ENCODE measurements around the gene RMRP. TPM values are rescaled to one million over a fixed set of nuclear protein-coding genes. Genes with fewer than 3 reads are reported as not detected.
A peak's percentile ranks its signal among the peaks of the same experiment; 100 is the strongest.

RMRP gene
- total RNA-seq, 1 donor from 2014 or later: 8,462 TPM

DNA sequence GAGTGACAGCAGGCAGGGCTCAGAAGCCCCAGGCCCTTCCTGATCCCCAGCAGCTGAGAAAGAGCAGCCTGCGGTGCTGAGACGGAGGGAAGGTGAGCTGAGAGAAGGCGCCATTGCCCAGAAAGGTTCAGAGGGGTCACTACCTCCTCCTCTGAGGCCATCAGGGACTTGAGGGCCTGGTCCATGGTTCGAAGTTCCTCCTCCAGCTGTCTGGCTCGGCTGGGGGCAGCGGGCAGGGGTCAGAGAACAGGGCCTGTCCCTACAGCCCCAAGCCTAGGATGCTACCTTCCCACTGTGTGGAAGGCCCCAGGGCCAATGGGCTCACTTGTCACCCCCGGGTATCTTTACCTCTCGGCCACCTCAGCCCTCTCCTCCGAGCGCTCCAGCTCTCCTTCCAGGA is 27.1 kb upstream of the RMRP start:
- no peak for DNase-seq (ENCODE audit: extremely low spot score in 2 of 2)
- TF ChIP-seq, protein P1, sequence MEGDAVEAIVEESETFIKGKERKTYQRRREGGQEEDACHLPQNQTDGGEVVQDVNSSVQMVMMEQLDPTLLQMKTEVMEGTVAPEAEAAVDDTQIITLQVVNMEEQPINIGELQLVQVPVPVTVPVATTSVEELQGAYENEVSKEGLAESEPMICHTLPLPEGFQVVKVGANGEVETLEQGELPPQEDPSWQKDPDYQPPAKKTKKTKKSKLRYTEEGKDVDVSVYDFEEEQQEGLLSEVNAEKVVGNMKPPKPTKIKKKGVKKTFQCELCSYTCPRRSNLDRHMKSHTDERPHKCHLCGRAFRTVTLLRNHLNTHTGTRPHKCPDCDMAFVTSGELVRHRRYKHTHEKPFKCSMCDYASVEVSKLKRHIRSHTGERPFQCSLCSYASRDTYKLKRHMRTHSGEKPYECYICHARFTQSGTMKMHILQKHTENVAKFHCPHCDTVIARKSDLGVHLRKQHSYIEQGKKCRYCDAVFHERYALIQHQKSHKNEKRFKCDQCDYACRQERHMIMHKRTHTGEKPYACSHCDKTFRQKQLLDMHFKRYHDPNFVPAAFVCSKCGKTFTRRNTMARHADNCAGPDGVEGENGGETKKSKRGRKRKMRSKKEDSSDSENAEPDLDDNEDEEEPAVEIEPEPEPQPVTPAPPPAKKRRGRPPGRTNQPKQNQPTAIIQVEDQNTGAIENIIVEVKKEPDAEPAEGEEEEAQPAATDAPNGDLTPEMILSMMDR (IDR thresholded peaks at IDR 0.05): no peak
- TF ChIP-seq POLR2AphosphoS5 (IDR thresholded peaks at IDR 0.05; ENCODE audit: insufficient read depth in 1 of 2, low read depth in 1 of 2): no peak
- no peak for TF ChIP-seq POLR2A (IDR thresholded peaks at IDR 0.05)
- intact Hi-C loops (cut with DNase I): no loop called here
- Histone ChIP-seq H3K36me3 (peaks cover 0 to 11% of the 10 kb centered on the region in 2 donors), H3K9me3 (no peaks in the 10 kb centered on the region), H3K4me3 (peak overlapping the region in 1 of 2 donors; percentile 28), H3K27me3 (no peaks in the 10 kb centered on the region), H3K27ac (no peak overlapping the region), H3K4me1 (peaks cover 27% of the 10 kb centered on the region)

DNA sequence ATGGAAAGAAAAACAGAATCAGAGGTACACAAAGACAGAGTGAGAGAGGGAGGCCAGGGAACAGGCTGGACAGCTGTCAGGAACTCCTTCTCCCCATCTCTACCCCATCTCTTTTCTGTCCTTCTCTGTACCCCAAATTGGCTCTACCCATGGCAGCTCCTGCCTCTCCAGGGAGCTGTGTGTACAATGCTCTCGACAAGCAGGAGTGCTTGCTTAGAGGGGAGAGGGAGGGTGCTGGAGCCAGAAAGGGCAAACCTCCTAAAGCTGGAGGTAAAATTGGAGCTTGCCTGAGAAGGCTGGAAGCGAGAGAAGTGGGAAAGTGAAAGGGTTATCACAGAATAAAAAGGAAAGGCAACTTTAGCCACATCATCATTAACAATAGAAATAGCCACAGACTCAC is 25.5 kb upstream of the RMRP start:
- Histone ChIP-seq H3K27ac (no peak overlapping the region), H3K4me3 (no peak overlapping the region), H3K36me3 (peaks cover 0 to 11% of the 10 kb centered on the region in 2 donors), H3K9me3 (no peaks in the 10 kb centered on the region), H3K4me1 (peaks cover 19% of the 10 kb centered on the region), H3K27me3 (no peaks in the 10 kb centered on the region)
- TF ChIP-seq POLR2A (IDR thresholded peaks at IDR 0.05): no peak
- TF ChIP-seq POLR2AphosphoS5 (IDR thresholded peaks at IDR 0.05; ENCODE audit: insufficient read depth in 1 of 2, low read depth in 1 of 2): no peak
- TF ChIP-seq, protein P1 (IDR thresholded peaks at IDR 0.05): no peak
- no peak for DNase-seq (ENCODE audit: extremely low spot score in 2 of 2)
- intact Hi-C loops (cut with DNase I): no loop called here

DNA sequence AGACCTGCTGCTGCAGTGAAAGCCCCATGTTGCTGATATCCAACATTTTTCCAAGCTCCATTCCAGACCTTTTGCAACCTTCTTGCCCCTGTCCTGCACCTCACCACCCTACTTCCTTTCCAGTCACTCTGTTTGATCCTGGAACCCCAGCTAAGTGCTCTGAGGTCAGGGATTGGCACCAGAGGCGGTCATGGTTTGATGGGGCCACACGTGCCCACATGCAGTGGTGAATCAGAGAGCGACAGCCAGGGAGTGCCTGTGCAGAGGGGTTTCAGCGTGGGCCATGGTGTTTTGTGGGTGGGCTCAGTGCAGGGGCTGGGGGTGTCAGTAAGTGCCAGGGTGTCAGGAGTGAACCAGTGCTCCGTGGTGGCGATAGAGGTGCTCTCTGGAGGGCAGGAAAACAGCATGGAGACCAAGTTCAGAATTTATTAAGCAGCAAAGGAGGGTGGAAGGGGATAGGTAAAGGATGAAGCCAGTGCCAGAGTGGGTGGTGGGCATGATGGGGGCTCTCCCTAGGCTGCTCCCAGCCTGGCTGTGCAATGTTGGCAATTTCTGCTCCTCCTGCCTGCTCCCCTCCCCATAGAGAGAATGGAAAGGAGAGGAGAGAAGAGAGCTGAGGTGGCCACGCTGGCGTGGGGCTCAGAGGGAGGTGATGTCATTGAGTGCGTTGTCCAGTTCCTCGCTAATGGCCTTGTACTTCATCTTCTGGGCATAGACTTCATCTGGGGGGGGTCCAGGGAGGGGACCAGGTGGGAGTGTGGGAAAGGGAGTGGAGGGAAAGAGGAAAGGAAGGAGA is 24.9 kb upstream of the RMRP start:
- intact Hi-C loops (cut with DNase I): no loop called here
- peaks cover 0 to 11% of the 10 kb centered on the region in 2 donors for H3K36me3 ChIP-seq
- H3K27me3 ChIP-seq: no peaks in the 10 kb centered on the region
- H3K4me1 ChIP-seq: peaks cover 13% of the 10 kb centered on the region
- DNase-seq (ENCODE audit: extremely low spot score in 2 of 2): no peak
- H3K27ac ChIP-seq: no peak overlapping the region
- H3K4me3 ChIP-seq: no peak overlapping the region
- peak in 1 of 2 donors; percentile 28 for TF ChIP-seq POLR2AphosphoS5 (IDR thresholded peaks at IDR 0.05; ENCODE audit: insufficient read depth in 1 of 2, low read depth in 1 of 2)
- TF ChIP-seq, protein P1 (IDR thresholded peaks at IDR 0.05): no peak
- TF ChIP-seq POLR2A (IDR thresholded peaks at IDR 0.05): no peak
- H3K9me3 ChIP-seq: no peaks in the 10 kb centered on the region

DNA sequence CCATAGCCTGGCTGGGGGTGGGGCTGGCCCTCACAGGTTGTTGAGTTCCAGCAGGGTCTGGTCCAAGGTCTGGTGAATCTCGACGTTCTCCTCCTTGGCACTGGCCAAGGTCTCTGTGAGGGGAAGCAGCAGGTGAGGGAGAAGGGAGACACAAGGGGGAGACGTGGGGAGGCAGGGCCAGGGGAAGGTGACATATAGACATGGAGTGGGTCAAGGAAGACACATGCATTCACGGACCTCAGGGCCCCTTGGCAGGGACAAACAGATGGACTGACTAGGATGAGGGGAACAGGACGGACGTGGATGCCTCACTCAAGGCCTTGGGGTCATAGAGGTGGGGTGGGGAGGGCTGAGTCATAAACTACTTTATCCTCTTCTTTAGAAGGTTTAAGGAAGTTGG is 24.2 kb upstream of the RMRP start:
- intact Hi-C loops (cut with DNase I): no loop called here
- H3K9me3 ChIP-seq: no peaks in the 10 kb centered on the region
- TF ChIP-seq POLR2A (IDR thresholded peaks at IDR 0.05): no peak
- no peaks in the 10 kb centered on the region for H3K27me3 ChIP-seq
- peaks cover 7% of the 10 kb centered on the region for H3K4me1 ChIP-seq
- no peak overlapping the region for H3K27ac ChIP-seq
- H3K4me3 ChIP-seq: no peak overlapping the region
- H3K36me3 ChIP-seq: peaks cover 0 to 11% of the 10 kb centered on the region in 2 donors
- no peak for DNase-seq (ENCODE audit: extremely low spot score in 2 of 2)

DNA sequence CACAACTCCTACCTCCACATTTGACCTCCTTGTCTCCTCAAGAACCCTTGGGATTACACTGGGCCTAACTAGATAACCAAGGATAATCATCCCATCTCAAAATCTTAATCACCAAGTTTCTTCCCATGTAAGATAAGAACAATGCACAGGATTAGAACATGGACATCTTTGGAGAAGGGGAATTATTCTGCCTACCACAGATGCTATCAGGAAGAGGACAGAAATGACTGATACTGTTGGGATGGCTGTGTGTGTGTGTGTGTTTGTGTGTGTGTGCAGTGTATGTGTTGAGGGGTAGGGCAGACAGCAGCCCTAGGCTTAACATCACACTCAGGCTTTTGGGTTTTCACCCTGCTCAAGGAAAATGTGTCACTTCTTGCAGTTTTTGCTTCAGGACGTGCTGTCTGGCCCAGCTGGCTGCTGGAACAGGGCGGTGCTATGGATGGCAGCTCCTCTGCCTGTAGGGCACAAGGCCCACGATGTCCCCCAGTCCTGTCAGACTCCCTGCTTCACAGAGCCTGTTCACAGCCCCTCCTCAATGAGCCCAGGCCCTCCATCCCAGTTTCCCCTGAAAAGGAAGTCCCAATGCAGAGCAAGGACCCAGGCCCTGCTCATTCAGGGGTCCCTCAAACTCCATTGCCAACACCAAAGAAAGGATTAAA is 23.7 kb upstream of the RMRP start:
- H3K9me3 ChIP-seq: no peaks in the 10 kb centered on the region
- DNase-seq (ENCODE audit: extremely low spot score in 2 of 2): no peak
- peaks cover under 1% of the 10 kb centered on the region for H3K4me1 ChIP-seq
- no peaks in the 10 kb centered on the region for H3K27me3 ChIP-seq
- intact Hi-C loops (cut with DNase I): no loop called here
- TF ChIP-seq, protein P1 (IDR thresholded peaks at IDR 0.05): no peak
- TF ChIP-seq POLR2AphosphoS5 (IDR thresholded peaks at IDR 0.05; ENCODE audit: insufficient read depth in 1 of 2, low read depth in 1 of 2): peak in 1 of 2 donors; percentile 20
- H3K27ac ChIP-seq: no peak overlapping the region
- H3K4me3 ChIP-seq: no peak overlapping the region
- H3K36me3 ChIP-seq: peaks cover 0 to 11% of the 10 kb centered on the region in 2 donors

All from vagina (tissue), 2 donors.